ENCODE data around the gene ANKRD53.

ANKRD53 gene, protein sequence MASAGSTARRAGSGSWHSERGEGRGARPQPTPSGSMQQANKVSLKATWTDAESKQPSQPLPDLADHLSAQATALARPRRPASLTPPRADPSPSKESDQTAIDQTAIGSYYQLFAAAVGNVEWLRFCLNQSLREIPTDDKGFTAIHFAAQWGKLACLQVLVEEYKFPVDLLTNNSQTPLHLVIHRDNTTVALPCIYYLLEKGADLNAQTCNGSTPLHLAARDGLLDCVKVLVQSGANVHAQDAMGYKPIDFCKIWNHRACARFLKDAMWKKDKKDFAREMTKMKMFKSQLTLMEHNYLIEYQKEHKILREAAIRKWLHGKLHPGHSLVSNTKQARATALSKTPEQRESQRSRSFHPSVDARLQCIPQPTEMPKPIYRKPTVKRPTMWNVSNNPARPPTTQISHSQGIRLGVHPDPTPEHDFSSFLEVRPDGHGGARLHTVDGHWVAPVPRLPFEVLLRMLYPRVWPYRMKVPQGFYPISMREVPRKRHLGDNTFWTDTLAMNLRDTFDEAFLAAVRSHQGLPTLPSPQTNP
- 0.94 reads per million for total RNA-seq

DNA sequence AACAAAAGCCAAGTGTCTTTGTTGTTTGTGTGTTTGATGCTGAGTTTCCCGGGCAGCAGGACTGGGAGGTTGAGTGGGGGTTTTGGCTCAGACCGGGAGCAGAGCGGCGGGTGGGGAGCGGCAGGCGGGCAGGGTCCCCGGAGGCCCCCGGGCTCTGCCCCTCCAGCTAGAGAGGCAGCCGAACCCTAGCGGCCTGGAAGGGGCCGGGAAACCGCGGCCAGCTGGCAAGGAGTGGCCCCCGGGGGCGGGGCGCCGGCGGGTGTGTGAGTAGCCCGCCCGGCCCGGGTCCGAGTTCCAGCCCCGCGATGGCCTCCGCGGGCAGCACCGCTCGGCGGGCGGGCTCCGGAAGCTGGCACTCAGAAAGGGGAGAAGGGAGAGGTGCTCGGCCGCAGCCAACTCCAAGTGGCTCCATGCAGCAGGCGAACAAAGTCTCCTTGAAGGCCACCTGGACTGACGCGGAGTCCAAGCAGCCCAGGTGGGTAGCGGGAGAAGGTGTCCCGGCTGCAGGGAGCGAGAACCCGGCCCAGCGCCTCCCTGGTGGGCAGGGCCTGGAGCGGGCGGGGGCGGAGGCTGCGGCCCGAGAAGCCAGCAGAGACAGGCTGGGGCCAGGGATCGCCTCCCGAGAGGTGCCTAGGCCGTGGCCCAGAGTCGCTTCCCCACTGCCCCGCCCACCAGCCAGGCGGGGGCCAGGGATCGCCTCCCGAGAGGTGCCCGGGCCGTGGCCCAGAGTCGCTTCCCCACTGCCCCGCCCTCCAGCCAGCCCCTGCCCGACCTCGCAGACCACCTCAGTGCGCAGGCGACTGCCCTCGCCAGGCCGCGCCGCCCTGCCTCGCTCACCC, at the start of gene ANKRD53:
Gene ANKRD53, plus strand, starts transcription at position 290 of the 839 bp plus-strand sequence. Its CDS starts 16 bp downstream, at position 306.
- no peak for DNase-seq

DNA sequence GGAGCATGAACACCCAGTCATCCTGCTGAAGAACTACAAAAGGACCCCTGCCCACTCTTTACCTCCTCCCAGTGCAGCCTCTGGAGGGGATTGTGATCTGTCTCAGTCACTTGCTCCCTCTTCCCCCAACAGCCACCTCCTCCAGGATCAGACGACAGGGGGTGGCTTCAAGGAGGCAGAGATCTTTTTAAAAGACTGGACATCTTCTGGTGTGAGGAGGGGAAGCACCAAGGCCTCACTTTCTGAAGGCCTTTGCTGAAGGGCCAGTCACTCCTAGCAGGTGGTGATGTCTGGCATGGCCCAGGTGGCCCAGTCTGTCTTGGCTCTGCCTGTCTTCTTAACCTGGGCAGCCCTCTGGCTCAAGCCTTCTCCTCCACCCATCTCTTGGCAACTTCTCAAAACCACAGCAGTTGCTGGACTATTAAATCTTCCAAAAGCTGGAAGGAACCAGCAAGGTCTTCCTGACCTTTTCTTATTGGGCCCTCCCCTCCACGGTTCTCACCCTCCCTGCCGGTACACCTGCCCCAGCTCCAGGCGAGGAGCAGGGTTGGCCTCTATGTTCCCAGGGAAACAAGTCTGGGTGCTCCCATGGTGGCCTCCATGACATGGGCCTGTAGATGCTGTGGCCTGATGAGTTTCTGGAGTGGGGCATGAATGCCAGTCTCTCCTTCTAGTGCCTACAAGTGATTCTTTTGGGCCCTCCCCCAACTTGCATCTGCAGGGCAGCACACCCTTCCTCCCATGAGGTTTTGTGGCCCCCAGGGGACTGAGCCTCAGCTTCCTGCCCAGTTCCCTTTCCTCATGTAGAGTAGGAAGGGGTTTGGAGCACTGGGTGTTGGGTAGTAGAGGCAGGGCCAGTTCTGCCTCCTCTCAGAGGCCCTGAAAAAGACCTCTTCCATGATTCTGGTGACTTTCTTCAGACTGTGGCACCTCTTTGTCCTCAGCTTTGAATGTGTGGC, 47.8 kb upstream of the ANKRD53 start:
- DNase-seq = no peak

DNA sequence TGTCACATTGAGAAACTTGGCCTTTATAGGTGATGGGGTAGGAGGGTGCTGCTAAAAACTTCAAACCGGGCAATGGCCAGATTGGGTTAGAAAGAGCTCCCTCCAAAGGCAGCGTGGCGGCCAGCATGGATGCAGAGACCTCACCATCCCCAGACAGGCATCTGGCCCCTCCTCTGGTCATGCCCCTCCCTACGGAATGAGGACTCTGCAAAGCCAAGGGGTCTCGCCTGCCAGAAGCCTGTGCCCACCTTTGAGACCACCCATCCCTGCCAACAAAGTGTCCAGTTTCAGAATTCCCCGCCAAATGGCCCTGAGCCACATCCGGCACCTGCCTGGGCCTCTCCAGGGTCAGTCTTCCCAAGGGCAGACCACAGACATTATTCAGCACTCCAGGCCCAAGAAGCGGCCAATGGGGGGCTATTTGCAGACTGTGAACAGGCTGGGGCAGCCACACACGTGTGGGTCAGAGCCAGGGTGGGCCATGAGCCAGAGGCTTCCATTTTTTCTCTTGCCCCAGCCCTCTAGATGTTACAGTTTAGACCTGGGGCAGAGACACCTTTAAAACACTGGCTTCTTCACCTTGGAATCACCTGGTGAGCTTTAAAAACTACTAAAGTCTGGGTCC, 46.9 kb upstream of the ANKRD53 start:
- no peak for DNase-seq

DNA sequence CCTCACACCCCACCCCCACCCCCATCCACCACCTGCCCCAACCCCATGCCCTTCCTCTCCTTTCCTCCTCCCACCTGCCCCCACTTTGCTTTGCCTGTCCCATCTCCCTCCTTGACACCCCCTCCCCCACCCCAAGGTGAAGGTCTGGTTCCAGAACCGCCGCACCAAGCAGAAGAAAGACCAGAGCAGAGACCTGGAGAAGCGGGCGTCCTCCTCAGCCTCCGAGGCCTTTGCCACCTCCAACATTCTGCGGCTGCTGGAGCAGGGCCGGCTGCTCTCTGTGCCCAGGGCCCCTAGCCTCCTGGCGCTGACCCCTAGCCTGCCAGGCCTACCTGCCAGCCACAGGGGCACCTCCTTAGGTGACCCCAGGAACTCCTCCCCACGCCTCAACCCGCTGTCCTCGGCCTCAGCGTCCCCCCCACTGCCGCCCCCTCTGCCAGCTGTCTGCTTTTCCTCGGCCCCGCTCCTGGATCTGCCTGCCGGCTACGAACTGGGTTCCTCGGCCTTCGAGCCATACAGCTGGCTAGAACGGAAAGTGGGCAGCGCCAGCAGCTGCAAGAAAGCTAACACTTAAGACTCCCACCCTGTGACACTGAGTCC, 45.7 kb upstream of the ANKRD53 start:
- DNase-seq = no peak

DNA sequence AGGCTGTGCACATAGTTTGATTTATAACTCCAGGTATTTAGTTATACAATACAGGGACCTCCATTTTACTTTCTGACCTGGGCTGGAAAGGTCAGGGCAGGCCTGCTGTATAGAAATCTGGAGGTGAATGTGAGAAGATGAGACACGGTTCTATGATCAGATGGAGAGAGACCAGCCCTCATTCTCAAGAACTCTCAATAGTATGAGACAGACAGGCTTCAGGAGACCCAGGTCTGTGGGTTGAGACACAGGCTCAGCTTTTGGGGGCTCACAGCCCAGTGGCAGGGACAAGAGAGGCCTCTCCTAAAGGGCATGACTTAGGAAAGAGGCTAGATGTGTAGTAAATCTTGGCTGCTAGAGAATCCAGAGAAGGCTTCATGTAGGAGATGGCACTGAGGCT, 43.4 kb upstream of the ANKRD53 start:
- DNase-seq = no peak

DNA sequence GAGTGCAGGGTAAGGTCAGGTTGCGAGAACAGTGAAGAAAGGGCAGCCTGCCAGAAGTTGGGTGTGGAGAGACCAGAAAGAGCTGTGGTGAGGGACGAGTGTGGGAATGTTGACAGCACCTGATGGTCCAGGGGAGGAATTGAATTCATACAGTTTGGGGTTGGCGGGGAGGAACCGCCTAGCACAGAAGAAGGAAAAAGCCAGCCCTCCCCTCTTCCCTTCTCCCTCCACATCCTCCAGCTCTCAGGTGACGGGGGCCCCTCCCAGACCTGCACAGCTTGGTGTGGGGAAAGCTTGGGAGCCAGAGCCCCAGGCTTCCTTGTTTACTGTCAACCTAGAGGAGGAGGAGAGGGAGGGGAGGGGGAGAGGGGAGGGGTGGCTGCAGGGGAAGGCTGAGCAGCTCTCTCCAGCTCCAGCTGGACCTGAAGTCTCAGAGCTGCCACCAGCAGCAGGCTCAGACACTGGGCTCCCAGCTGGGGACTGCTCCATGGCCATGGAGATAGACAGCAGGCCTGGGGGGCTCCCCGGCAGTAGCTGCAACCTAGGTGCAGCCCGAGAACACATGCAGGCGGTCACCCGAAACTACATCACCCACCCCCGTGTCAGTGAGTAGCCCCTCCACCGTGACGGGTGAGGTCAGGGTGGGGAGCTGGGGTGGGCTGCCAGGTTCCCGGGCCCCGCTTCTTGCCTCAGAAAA, 42.8 kb upstream of the ANKRD53 start, which contains the start of gene ATP6V1B1:
Gene ATP6V1B1, plus strand, starts transcription at position 433 of the 697 bp plus-strand sequence. Its CDS starts 55 bp downstream, at position 488.
- no peak for DNase-seq

DNA sequence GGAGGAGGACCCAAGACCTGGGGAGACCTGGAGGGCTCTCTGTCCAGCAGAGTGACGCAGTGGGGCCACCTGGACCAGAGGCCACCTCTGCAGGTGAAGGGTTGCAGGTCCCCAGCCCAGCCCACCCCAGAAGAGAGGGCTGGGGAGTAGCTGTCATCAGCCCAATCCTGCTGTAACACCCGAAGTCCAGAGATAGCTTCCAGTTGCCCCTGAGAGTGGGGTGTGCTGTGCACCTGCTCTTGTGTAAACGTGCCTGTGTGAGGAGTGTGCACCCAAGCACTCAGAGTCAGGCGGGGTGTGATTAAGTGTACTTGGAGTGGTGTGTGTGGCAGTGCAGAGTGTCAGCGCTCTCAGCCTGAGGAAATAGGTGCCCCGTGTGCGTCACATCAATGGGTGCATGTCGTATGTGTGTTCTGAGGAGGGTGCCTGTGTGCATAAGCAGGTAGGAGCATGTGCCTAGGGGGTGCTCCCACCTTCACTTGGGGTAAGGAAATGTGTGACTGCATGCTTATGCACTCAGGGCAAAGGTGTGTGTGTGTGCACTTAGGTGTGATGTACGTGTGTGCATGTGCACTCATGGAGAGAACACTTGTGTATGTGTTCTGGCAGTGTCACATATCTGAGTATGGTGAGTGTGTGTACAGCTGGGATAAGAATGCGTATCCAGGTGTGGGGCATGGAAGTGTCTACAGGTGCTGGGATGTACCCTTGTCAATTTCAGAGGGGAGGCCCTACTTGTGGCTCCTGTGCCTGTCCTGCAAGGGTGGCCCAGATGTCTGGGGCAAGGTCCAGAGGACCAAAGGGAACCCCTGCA, 42.1 kb upstream of the ANKRD53 start:
- no peak for DNase-seq

DNA sequence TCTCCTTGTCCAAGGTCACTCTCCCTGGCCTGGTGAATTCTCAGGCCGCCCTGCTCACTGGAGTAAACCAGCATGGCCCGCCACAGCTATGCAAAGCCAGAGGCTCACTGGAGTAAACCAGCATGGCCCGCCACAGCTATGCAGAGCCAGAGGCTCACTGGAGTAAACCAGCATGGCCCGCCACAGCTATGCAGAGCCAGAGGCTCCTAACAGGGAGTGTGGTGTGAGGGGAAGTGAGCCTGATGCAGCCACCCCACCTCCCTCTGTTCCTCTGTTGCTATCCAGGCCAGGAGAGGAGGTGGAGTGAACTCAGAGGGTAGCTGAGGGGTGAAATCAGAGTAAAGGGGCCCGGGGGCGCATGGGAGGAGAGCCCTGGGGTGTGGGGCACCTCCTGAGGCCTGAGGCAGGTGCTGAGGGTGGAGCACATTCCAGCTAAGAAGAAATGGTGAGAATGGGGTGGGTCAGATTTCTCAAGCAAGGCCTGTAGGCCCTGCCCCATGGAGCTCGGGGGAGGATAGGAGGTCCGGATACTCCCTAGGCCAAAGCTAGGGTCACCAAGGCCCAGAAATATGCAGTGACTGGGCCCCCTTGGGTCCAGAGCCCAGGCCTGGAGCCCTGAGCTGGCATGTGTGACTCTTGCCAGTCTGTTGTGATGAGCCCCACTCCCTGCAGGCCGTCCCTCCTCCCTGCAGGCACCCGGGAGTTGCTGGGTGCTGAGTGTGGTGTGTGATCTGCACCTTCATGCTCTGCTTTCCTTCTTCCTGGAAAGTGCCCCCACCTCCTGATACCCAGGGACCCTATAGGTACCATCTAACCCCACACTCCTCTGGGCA, 41.2 kb upstream of the ANKRD53 start:
- DNase-seq = no peak

DNA sequence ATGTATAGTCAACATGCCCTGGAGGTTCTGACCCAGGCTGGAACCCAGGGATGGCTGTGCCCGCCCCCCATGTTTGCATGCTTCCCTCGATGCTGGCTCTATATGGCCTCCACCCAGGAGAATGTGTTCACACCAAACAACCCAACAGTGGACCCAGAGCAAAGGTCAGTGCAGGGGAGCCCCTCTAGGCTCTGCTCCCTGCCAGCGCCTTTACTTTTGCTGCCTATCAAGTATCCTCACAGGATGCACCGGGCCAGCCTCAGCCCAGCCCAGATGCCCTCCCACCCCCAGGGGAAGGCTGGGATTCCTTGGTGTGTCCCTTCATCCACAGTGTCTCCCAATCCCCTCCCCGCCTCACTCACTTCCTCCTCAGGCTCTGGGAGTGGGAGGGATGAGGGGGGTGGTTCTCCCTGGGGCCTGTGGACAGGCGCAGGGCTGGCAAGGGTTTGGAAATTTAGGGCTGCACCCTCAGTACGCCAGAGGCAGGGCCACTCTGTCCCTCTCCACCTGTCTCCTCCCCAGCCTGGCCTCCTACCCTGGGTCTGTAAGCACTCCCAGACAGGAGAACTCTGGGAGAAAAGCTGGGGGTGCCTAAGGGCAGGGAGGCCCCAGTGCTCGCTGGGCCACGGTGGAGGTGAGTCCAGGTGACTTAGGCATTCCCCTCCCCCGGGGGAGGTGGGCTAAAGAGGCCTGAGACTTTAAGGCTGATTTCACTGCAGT, 40.4 kb upstream of the ANKRD53 start:
- no peak for DNase-seq

DNA sequence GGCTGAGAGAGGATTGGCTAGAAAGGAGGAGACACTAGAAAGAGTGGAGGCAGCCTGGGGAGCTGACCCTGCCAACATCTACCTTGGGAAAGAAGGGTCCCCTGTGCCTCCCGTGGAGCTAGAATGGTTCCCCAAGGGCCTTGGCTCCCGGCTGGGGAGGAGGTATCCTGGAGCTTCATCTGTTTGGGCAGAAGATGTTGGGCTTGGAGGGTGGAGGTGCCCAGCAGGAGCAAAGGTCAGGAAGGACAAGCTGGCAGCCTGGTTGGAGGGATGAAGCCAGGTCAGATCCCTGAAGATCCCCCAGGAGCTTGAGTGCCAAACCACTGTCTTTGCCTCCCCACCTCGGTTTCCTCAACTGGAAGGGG, 39.9 kb upstream of the ANKRD53 start:
- no peak for DNase-seq

DNA sequence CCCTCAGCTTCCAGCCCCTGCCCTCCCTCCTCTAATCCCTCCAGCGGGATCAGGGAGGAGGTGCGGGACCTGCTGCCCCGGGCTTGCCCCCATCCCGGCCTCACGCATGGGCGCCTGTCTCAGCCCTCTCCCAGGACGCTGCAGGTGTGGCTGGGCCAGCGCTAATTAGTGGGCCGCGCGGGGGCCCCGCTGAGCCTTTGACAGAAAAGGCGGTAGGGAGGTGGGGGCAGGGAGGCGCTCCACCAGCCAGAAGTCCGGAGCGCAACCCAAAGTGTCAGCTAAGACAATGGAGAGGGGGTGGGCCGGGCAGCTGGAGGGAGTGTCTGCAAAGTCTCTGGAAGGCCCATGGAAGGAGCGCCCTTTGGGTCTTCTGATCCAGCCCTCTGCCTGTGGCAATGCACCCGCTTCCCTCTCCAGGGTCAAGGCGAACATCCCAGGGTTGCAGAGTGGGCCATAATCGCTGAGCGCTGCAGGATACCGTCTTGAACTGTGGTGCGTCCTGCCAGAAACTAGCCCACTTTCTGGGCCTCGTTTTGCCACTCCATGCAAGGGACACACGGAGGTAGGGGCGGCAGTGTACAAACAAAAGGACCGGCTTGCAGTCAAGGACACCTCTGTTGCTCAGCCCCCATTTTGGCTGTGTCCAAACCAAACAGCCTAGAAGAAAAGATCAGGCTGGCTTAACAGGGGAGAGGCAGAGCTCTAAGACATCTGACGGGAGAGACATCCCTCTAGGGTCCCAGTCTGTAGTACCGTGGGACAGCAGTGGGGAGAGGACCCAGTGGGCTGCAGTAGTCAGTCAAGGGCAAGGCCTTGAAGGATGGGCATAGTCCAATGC, 39.2 kb upstream of the ANKRD53 start:
- DNase-seq = no peak

DNA sequence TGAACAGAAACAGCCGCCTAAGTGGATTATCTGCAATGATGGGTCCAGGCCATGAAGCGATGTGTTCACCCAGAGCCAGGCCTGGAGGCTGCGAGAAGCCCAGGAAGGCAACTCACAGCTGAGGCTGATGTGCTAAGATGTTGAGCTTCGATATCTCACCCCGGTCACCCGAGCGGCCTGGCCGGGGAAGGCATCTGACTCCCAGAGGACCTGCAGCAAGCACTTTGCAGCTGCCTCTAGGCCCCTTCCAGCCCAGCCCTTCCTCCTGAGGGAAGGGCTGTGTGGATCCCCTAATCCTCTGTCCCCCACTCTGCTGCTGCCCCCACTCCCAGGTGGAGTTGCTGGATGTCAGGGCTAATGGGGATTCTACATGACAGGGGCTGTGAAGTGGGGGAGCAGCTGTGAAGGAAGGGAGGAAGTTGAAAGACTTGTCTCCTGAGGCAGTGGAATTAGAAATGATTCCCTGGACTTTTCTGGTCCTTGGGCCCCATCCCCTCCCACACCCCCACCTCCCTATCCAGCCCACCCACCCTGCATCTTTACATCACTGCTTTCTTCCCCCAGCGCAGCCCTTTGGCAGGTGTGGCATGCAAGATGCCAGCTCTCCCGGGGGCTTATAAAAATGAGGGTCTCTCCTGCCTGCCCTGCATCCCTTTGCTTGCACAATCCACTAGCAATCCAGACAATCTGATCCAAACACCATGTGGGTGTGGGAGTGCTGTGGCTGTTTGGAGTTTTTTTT, 38.4 kb upstream of the ANKRD53 start:
- no peak for DNase-seq

DNA sequence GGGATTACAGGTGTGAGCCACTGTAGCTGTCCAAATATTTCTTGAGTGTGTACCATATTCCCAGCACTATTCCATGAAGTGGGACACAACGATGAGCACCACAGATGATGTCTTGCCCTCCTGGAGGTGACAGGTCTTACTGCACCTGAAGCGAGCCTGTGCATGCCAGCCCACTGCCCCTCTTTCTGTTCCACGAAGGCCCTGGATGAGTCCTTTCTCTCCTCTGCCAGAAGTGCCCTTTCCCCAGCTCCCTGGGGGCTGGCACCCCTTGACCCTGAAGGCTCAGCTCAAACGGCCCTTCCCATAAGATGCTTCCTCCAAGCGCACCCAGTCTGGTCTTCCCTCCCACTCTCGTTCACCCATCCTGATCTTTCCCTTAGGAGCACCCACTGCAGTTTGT, 37.2 kb upstream of the ANKRD53 start:
- DNase-seq = no peak

DNA sequence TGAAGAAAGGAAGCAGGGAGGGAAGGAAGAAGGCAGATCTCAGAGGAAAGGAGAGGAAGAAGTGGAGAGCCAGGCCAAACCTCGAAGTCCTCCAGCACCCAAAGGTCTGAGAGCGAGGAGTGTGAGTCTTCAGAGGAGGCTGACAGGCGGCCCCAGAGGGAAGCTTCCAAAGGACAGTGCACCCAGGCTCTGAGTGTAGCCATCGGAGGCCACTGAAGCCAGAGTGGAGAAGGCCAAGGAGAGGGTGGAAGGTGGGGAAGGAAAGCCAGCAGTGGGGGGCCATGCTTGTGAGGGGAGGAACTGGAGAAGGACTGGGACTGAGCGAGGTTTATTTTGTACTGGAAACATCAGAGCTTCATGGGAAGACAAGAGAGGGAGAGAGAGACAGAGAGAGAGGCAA, 36.7 kb upstream of the ANKRD53 start:
- no peak for DNase-seq

DNA sequence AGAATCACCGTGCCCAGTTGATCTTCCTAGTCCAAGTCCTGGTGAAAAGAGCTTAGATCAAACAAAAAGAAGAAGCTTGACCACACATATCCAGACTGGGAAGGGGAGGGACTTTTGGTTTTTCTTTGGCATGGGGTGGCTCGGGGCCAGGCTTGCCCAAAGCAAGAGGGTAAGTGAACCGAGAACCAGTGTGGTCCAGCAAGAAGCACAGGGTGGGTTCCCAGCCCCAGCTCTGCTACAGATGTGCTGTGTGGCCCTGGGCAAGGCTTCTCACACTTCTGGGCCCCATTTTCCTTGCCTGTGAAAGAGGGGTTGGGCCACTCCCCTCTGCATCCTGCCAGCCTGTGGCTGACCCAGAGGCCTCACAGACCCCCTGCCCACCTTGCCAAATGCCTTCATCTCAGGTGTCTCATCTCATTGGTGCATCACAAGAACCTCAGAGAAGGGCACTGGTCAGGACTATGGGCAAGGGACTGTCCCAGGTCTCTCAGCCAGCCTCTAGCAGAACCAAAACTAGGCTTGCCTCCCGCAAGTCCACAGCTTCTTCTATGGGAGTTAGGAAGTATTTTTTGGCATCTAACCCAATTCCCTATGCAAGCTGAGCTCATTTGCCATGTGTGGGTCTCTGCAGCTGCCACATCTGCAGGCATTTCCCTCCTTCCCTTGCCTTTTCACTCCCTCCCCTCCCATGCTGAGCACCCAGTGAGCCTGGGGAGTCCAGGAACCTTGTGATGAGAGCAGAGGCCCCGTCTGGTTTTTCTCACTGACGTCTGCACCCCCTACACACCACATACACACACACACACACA, 35.8 kb upstream of the ANKRD53 start:
- DNase-seq = no peak
